HG02588 (cell line): ENCODE measurements around the gene TPRN.

ENCODE experiments used
- ATAC-seq: cut with Tn5 transposase; IDR thresholded peaks from one replicate; pipeline ENCODE4 v1.9.1; 2021; ENCODE audit warnings: mild to moderate bottlenecking, moderate library complexity; ENCODE audit not compliant: unreplicated experiment

TPRN gene

DNA sequence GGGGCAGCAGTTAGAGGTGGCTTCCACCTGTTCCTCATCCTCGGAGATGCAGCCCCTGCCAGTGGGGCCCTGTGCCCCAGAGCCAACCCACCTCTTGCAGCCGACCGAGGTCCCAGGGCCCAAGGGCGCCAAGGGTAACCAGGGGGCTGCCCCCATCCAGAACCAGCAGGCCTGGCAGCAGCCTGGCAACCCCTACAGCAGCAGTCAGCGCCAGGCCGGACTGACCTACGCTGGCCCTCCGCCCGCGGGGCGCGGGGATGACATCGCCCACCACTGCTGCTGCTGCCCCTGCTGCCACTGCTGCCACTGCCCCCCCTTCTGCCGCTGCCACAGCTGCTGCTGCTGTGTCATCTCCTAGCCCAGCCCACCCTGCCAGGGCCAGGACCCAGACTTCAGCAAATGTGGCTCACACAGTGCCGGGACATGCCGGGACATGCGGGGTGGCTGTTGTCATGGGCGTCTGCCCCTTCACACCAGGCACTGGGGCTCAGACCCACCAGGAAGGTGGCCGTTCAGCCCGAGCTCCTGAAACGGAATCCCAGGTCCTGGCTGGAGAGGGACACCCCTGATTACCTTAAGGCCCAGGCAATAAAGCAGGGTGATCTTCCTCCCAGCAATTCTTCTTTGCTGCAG lies 25.3 kb upstream of the TPRN start:
- ATAC-seq: no peak

DNA sequence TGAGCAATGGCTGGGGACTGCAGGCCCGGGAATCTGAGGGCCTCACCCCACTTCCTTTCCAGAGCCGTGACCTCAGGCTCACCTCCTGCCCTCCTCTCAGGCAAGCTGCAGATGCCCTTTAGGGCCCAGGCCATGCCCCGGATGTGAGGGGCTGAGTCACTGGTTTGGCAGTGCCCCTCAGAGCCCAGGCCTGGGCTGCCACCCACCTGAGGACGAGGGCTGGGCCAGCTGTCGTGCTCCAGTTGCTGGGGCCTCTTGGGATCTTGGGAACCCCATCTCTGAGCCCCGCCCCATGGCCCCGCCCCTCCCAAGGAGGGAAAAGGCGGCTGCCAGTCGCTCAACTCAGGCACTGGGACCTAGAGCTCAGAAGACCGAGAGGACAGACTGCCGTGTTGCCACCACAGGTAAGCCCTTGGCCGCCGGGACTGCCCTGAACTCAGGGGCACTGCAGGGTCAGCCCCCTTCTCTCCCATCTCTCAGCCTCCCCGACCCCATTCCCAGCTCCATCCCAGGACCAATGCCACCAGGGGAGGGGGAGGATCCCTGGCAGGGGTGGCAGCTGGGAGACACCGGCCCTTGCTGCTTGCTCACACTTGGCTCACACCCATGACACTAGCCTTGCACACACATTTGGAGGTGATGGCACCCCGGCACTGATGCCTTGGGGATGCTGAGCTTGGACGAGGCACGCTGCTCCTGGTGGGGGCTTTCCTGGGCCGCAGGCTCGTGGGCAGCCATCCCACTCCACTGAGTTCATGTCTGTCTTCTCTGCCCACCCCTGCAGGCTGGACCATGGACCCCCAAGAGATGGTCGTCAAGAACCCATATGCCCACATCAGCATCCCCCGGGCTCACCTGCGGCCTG lies 24.5 kb upstream of the TPRN start, which contains the start of gene CYSRT1:
CYSRT1 (plus strand) TSS at position 345 of the 865 bp plus-strand sequence; CDS start at position 793, 448 bp downstream.
- ATAC-seq: no peak

DNA sequence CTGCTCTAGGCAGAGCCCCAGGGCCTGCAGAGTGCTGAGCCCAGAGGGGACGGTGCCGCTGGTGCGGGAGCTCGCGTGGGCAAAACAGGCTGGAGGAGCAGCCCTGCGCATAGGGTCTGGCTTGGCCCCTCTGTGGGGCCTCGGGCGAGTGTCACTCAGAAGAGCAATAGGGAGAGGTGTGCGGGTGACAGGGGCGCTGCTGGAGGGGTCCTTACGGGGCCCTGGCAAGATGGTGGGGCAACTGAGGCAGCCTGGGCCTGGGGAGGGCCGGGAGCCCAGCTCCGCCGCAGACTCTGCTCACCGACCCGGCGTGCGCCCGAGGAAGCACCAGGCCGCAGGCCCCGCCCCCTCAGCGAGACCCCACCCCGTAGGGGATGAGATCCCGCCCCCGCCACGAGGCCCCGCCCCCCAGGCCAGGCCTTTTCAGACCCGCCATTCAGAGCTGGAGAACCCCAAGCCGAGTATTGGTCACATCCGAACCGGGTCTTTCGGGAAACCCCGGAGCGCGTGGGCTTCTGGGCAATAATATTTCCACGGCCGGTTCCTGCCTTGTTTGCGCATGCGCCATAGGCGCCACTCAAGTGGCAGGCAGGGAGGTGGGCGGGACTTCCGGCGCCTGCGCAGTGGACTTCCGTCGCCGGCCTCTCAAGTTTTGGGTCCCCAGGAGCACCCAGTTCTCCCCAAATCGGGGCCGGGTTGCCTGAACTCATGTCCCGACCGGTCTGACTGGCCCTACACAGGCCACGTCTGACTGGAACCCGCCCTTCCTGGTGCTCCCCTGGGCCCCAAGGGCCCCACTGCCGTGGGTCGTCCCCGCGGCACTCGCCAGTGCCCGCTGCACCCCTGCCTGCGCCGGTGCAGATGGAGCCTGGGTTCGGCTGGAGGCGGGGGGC lies 22.8 kb upstream of the TPRN start:
- peak; percentile 67 for ATAC-seq

DNA sequence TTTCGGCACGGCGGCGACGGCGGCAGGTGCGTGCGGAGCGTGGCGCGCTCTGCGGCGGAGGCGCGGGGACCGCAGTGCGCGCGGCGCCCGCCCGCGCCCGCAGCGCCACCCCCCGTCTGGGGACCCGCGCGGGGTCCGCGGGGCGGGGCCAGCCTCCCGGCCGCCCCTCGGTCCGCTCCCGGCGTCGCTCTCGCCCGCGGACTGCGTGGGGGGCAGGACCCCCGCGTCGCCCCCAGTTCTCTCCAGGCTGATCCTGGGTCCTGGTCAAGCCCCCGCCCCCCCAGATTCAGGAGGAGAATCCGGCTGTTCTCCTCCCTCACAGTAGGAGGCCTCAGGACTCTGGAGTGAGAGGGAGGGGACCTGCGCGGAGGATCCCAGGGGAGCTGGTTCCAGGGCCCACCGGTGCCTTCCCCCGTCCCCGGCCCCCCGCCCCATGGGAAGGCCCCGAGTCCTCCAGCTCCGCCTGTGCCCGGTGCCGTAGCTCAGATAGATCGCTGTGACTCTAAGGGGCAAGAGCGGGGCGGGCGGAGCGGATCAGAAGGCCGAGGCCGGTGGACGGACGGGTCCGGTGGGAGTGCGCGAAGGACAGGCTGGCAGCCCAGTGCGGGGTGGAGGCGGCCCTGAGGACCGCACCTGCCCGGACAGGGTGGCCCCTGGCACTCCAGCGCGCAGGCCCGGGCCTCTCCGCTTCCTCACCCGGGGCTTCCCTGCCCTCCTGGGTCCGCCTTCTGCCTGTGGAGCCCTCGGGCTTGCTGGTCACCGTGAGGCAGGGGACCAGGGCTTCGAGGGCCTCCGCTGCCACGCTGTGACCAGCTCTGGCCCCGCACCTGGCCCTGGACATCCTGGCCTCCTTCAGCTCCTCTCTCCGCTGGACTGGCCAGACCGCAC lies 21.9 kb upstream of the TPRN start, which contains the start of gene RNF208:
RNF208 (minus strand) TSS at position 51 of the 888 bp plus-strand sequence. CDS start 1,028 bp downstream, outside the sequence.
- peak; percentile 8 for ATAC-seq

GRCh38 chr9:137221506-137222111 lies 21.1 kb upstream of the TPRN start:
- no peak for ATAC-seq

GRCh38 chr9:137221095-137221505 lies 20.6 kb upstream of the TPRN start:
- ATAC-seq: no peak

GRCh38 chr9:137220317-137221094 lies 20.0 kb upstream of the TPRN start:
- no peak for ATAC-seq

- no peak for ATAC-seq
Measured at GRCh38 chr9:137219757-137220316, 19.3 kb upstream of the TPRN start.

GRCh38 chr9:137218754-137219271 lies 18.3 kb upstream of the TPRN start:
- no peak for ATAC-seq

DNA sequence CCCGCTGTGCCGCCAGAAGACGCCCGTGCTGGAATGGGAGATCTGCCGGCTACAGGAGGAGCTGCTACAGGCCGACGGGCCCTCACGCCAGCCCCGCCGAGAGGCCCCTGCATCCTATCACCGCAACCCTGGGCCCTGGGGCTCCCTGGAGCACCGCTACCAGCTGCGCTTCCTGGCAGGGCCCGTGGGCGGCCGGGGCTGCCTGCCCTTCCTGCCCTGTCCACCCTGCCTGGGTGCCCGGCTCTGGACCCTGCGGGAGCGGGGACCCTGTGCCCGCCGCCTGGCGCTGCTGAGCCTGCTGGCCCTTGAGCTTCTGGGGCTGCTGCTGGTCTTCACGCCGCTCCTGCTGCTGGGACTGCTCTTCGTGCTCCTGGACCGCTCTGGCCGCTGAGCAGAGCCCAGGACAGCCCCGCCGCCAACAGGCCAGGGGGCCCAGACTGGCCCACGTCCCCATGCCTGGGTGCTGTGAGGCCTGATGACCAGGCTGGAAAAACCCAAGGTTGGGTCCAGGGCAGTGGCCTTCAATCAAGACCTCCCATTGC lies 17.7 kb upstream of the TPRN start:
- ATAC-seq: no peak

DNA sequence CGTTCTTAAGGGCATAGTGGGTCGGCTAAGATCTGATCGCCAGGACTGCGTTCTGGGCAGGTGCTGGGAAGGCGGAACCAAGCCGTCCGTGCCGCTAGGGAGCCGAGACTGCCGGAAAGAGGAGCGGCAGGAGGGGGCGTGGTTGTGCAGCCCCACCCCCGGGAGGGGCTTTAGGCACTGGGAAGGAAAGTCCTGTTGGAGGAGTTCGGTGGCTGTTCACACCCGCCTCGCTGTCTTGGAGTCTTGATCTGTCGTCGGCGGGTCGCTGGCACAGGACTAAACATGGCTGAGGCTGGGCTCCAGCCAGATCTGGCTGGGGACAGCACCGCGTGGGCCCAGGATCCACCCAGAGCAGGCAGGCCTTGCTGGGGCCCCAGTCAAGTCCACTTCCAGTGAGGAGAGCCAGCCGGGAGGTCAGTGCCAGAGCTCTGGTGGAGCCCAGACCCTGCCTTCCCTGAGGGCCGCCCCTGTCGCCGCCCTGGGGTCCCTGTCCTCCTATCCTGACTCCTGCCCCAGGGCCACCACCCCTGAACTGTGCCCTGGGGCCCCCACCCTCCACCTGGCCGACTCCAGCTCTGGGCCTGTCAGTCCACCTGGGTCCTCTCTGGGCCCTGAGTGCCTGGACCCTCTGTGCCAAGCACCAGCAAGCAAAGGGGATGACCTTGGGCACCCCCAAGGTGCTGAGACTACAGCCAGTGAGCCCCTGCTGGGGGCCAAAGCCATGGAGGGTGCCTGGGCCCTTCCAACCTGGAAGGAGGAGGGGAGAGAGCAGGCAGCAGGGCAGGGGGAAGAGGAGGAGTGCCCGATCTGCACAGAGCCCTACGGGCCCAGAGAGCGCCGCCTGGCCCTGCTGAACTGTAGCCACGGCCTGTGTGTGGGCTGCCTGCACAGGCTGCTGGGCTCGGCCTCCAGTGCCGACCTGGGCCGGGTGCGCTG lies 17.0 kb upstream of the TPRN start:
- no peak for ATAC-seq

GRCh38 chr9:137216188-137216965 lies 15.8 kb upstream of the TPRN start:
- no peak for ATAC-seq

GRCh38 chr9:137215196-137215986 lies 14.8 kb upstream of the TPRN start:
- no peak for ATAC-seq

DNA sequence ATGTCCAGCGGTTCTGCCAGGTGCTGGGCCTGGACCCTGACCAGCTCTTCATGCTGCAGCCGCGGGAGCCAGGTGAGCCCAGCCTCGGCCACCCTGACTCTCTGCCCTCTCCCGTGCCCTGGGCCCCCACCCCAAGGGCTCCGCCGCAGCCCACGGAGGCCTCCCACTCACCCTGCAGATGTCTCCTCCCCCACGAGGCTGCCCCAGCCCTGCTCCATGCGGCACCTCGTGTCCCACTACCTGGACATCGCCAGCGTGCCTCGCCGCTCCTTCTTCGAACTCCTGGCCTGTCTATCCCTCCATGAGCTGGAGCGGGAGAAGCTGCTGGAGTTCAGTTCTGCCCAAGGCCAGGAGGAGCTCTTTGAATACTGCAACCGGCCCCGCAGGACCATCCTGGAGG lies 14.1 kb upstream of the TPRN start:
- no peak for ATAC-seq
